MM.1S (cell line): ENCODE data around the gene NTRK2.

ENCODE experiments used
- DNase-seq: peaks from one replicate; pipeline ENCODE4 v3.0.0-alpha.2; 2015
- H2AFZ ChIP-seq: fragments of 300-600 bp; sonication (generic); 2 replicates; pipeline ENCODE4 v1.6.0; 2016; ENCODE audit warnings: antibody characterized with exemption, low read length
- H3F3A ChIP-seq: fragments of 300-600 bp; sonication (generic); 2 replicates; pipeline ENCODE4 v1.6.1; 2016; ENCODE audit warnings: mild to moderate bottlenecking, antibody characterized with exemption, low read length, moderate library complexity, mixed read lengths; ENCODE audit not compliant: insufficient read depth
- H3K27ac ChIP-seq: fragments of 300-600 bp; sonication (generic); 2 replicates; pipeline ENCODE4 v1.5.1; 2016; ENCODE audit warnings: mild to moderate bottlenecking, low read length
- H3K27me3 ChIP-seq: fragments of 300-600 bp; sonication (generic); replicated peaks from 2 replicates; pipeline ENCODE4 v1.6.0; 2016; ENCODE audit warnings: low read length; ENCODE audit not compliant: insufficient read depth
- H3K36me3 ChIP-seq: fragments of 300-600 bp; sonication (generic); replicated peaks from 2 replicates; pipeline ENCODE4 v1.6.1; 2016; ENCODE audit warnings: mild to moderate bottlenecking, low read length, mixed read lengths; ENCODE audit not compliant: insufficient read depth
- H3K4me1 ChIP-seq: fragments of 300-600 bp; sonication (generic); 2 replicates; pipeline ENCODE4 v1.6.1; 2016; ENCODE audit warnings: low read length, mixed read lengths
- H3K4me2 ChIP-seq: fragments of 300-600 bp; sonication (generic); 2 replicates; pipeline ENCODE4 v1.6.0; 2016; ENCODE audit warnings: low read depth, low read length
- H3K4me3 ChIP-seq: fragments of 300-600 bp; sonication (generic); 2 replicates; pipeline ENCODE4 v1.5.1; 2016; ENCODE audit warnings: low read length, mixed read lengths
- H3K79me2 ChIP-seq: fragments of 300-600 bp; sonication (generic); 2 replicates; pipeline ENCODE4 v1.6.1; 2016; ENCODE audit warnings: mixed run types, low read length, mixed read lengths
- H3K9ac ChIP-seq: fragments of 300-600 bp; sonication (generic); 2 replicates; pipeline ENCODE4 v1.6.1; 2016; ENCODE audit warnings: low read length, mixed read lengths
- H3K9me2 ChIP-seq: fragments of 300-600 bp; sonication (generic); replicated peaks from 2 replicates; pipeline ENCODE4 v1.6.1; 2016; ENCODE audit warnings: mild to moderate bottlenecking, low read length, mixed read lengths; ENCODE audit not compliant: insufficient read depth
- H3K9me3 ChIP-seq: fragments of 300-600 bp; sonication (generic); replicated peaks from 2 replicates; pipeline ENCODE4 v1.6.1; 2016; ENCODE audit warnings: mild to moderate bottlenecking, low read length, mixed read lengths; ENCODE audit not compliant: insufficient read depth
- H4K20me1 ChIP-seq: fragments of 300-600 bp; sonication (generic); 2 replicates; pipeline ENCODE4 v1.6.1; 2016; ENCODE audit warnings: mild to moderate bottlenecking, low read length, moderate library complexity, mixed read lengths; ENCODE audit not compliant: insufficient read depth
- CTCF ChIP-seq: fragments of 300-600 bp; sonication (generic); IDR thresholded peaks from 2 replicates; pipeline ENCODE4 v1.5.1; 2016; ENCODE audit warnings: antibody characterized with exemption, low read length, mixed read lengths
- EZH2 ChIP-seq: fragments of 300-600 bp; sonication (generic); optimal IDR thresholded peaks from 2 replicates; pipeline ENCODE3; 2017; ENCODE audit warnings: low read depth, mild to moderate bottlenecking, antibody characterized with exemption, low read length, mixed read lengths
- EZH2phosphoT487 ChIP-seq: fragments of 300-600 bp; sonication (generic); IDR thresholded peaks from 2 replicates; pipeline ENCODE4 v1.6.1; 2018; ENCODE audit warnings: antibody characterized with exemption, low read length

NTRK2 gene

DNA sequence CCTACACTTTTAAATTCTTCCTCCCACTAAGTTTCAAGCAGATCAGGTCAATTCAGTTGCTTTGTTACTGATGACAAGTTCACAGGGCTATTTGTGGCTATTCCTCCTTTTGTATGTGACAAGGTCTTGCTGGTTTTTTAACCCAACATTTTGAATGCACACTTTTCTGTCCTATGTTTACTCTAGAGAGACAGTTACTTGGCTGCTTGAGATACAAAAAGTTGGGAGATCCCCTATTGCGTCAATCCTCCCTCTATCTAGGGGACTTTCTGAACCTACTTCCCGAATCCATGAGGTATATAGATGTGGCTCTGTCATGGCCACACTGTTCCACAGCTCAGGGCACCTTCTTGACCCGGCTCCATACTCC lies 386.7 kb downstream of the NTRK2 start:
- Histone ChIP-seq H3K4me3 (peak overlapping the region; percentile 38; the same call in 1 of the 2 replicates), H3K9me3 (no peaks in the 10 kb centered on the region), H3K4me1 (peaks cover 45% of the 10 kb centered on the region), H4K20me1 (no peaks in the 10 kb centered on the region), H2AFZ (peak overlapping the region; percentile 73), H3K27ac (peak overlapping the region; percentile 93), H3K9ac (peak overlapping the region; percentile 55), H3K4me2 (peak overlapping the region; percentile 79), H3F3A (peaks cover 28% of the 10 kb centered on the region), H3K9me2 (no peaks in the 10 kb centered on the region), H3K27me3 (no peaks in the 10 kb centered on the region), H3K36me3 (no peaks in the 10 kb centered on the region), H3K79me2 (no peaks in the 10 kb centered on the region)
- TF ChIP-seq EZH2phosphoT487 (no peak), EZH2 (no peak), CTCF (no peak)
- peak; percentile 64 for DNase-seq

DNA sequence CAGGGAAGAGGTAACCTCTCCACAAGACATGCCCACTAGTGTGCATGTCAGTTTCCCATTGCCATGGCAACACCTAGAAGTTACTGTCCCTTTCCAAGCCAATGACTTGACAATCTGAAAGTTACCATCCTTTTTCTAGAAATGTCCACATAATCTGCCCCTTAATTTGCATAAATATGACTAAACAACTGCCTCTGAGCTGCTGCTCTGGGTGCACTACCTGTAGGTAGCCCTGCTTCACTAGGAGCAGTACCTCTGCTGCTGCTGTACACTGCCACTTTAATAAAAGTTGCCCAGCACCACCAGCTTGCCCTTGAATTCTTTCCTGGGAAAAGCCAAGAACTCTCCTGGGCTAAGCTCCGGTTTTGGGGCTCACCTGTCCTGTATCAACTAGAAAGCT lies 392.4 kb downstream of the NTRK2 start:
- Histone ChIP-seq H4K20me1 (no peaks in the 10 kb centered on the region), H3F3A (peaks cover under 1% of the 10 kb centered on the region; the same call in 1 of the 2 replicates), H3K36me3 (no peaks in the 10 kb centered on the region), H2AFZ (no peak overlapping the region), H3K79me2 (no peaks in the 10 kb centered on the region), H3K9ac (no peak overlapping the region), H3K9me3 (no peaks in the 10 kb centered on the region), H3K4me3 (no peak overlapping the region), H3K4me1 (peaks cover 18% of the 10 kb centered on the region), H3K4me2 (no peak overlapping the region), H3K27me3 (no peaks in the 10 kb centered on the region), H3K9me2 (no peaks in the 10 kb centered on the region), H3K27ac (no peak overlapping the region)
- no peak for DNase-seq
- no peak for TF ChIP-seq CTCF
- TF ChIP-seq EZH2, result no peak
- TF ChIP-seq EZH2phosphoT487, result no peak

GRCh38 chr9:85062385-85063022 lies 393.0 kb downstream of the NTRK2 start:
- no peak overlapping the region for H3K4me3 ChIP-seq
- no peak overlapping the region for H3K27ac ChIP-seq
- TF ChIP-seq EZH2, result no peak
- TF ChIP-seq CTCF, result no peak
- TF ChIP-seq EZH2phosphoT487, result no peak
- no peak overlapping the region for H2AFZ ChIP-seq
- H3K4me1 ChIP-seq, result peaks cover 20% of the 10 kb centered on the region
- no peak for DNase-seq
- H3K9ac ChIP-seq, result no peak overlapping the region
- H3K27me3 ChIP-seq, result no peaks in the 10 kb centered on the region
- no peaks in the 10 kb centered on the region for H3K79me2 ChIP-seq
- H3F3A ChIP-seq, result no peaks in the 10 kb centered on the region
- H3K9me3 ChIP-seq, result no peaks in the 10 kb centered on the region
- H3K4me2 ChIP-seq, result no peak overlapping the region
- H3K36me3 ChIP-seq, result no peaks in the 10 kb centered on the region
- no peaks in the 10 kb centered on the region for H4K20me1 ChIP-seq
- H3K9me2 ChIP-seq, result no peaks in the 10 kb centered on the region
